GM19463 (cell line): ENCODE results near the gene GPT2.
"Not testable (repeated sequence)": the region's sequence is repeated elsewhere in the genome, so short reads cannot be mapped to it uniquely, and the experiment has no call there.

Experiments
- ATAC-seq: cut with Tn5 transposase; IDR thresholded peaks from one replicate; pipeline ENCODE4 v1.9.1; 2021; ENCODE audit warnings: mild to moderate bottlenecking, moderate library complexity; ENCODE audit not compliant: unreplicated experiment

The GPT2 gene

GRCh38 chr16:46862555-46863447 is 21.4 kb upstream of the GPT2 start:
- no peak for ATAC-seq

GRCh38 chr16:46866286-46866685 is 17.9 kb upstream of the GPT2 start:
- ATAC-seq, result no peak

- not testable (repeated sequence) for ATAC-seq
Measured at GRCh38 chr16:46867486-46867885, 16.7 kb upstream of the GPT2 start.

- not testable (repeated sequence) for ATAC-seq
Measured at GRCh38 chr16:46868891-46869290, 15.3 kb upstream of the GPT2 start.

- no peak for ATAC-seq
Measured at GRCh38 chr16:46871597-46871996, 12.6 kb upstream of the GPT2 start.

- ATAC-seq, result no peak
Measured at GRCh38 chr16:46873201-46873600, 11.0 kb upstream of the GPT2 start.

- ATAC-seq, result no peak
Measured at GRCh38 chr16:46875243-46875642, 8.9 kb upstream of the GPT2 start.

- ATAC-seq, result no peak
Measured at GRCh38 chr16:46882304-46882939, 1.7 kb upstream of the GPT2 start.

- no peak for ATAC-seq
Measured at GRCh38 chr16:46882940-46883307, 1.2 kb upstream of the GPT2 start.

GRCh38 chr16:46883353-46883689 is 841 bp upstream of the GPT2 start:
- no peak for ATAC-seq

- ATAC-seq, result peak; percentile 6
Measured at GRCh38 chr16:46884513-46885293, 541 bp downstream of the GPT2 start.

- ATAC-seq, result no peak
Measured at GRCh38 chr16:46885960-46886763, 2.0 kb downstream of the GPT2 start.

- ATAC-seq, result no peak
Measured at GRCh38 chr16:46886764-46887523, 2.8 kb downstream of the GPT2 start.

- ATAC-seq, result no peak
Measured at GRCh38 chr16:46887524-46887854, 3.3 kb downstream of the GPT2 start.

- no peak for ATAC-seq
Measured at GRCh38 chr16:46889245-46889941, 5.2 kb downstream of the GPT2 start.

- ATAC-seq, result peak; percentile 86
Measured at GRCh38 chr16:46889942-46890300, 5.8 kb downstream of the GPT2 start.

- ATAC-seq, result no peak
Measured at GRCh38 chr16:46891910-46892309, 7.7 kb downstream of the GPT2 start.

- ATAC-seq, result no peak
Measured at GRCh38 chr16:46894036-46894672, 10.0 kb downstream of the GPT2 start.
